ENCODE results near the gene LY6G6F. TPM values are rescaled to one million over a fixed set of nuclear protein-coding genes. Genes with fewer than 3 reads are reported as not detected.

The LY6G6F gene
- total RNA-seq, 4 donors from 2014 or later = not detected

- intact Hi-C loops (cut with DNase I; ENCODE audit: low total_unique reads) = no loop called here
- Histone ChIP-seq H3K4me1 (no peaks in the 10 kb centered on the region), H3K36me3 (peaks cover 0 to 75% of the 10 kb centered on the region in 2 donors), H3K4me3 (no peak overlapping the region), H3K27ac (no peak overlapping the region), H3K27me3 (no peaks in the 10 kb centered on the region), H3K9me3 (no peaks in the 10 kb centered on the region)
- in situ Hi-C loops (cut with MboI; ENCODE audit: low sequenced_read_pairs in 4 of 4) = loop anchor here in 2 of 4 donors (5.0 to 25.0 kb wide), 3 partner anchors 85 to 275 kb away; partner anchors contain the start of genes DXO (in 1 of the 2), NELFE (in 1 of the 2) and SKIC2 (in 1 of the 2)
- ATAC-seq = no peak
- TF ChIP-seq POLR2A (IDR thresholded peaks at IDR 0.05) (no peak), CTCF (IDR thresholded peaks at IDR 0.05 in 4 of 5, conservative IDR thresholded peaks at IDR 0.05 in 1 of 5) (no peak)
- no peak for DNase-seq
Measured at GRCh38 chr6:31687321-31687720, 19.3 kb upstream of the LY6G6F start.

- ATAC-seq (no peak), DNase-seq (no peak)
- H3K4me3 ChIP-seq = no peak overlapping the region
- H3K27me3 ChIP-seq = no peaks in the 10 kb centered on the region
- H3K4me1 ChIP-seq = no peaks in the 10 kb centered on the region
- H3K27ac ChIP-seq = no peak overlapping the region
- in situ Hi-C loops (cut with MboI; ENCODE audit: low sequenced_read_pairs in 4 of 4) (loop anchor here in 2 of 4 donors (5.0 to 25.0 kb wide), 3 partner anchors 84 to 274 kb away; partner anchors contain the start of genes DXO (in 1 of the 2), NELFE (in 1 of the 2) and SKIC2 (in 1 of the 2)), intact Hi-C loops (cut with DNase I; ENCODE audit: low total_unique reads) (no loop called here)
- TF ChIP-seq CTCF (IDR thresholded peaks at IDR 0.05 in 4 of 5, conservative IDR thresholded peaks at IDR 0.05 in 1 of 5) (no peak), POLR2A (IDR thresholded peaks at IDR 0.05) (no peak)
- H3K9me3 ChIP-seq = no peaks in the 10 kb centered on the region
- peaks cover 0 to 83% of the 10 kb centered on the region in 2 donors for H3K36me3 ChIP-seq
Measured at GRCh38 chr6:31687860-31688693, 18.6 kb upstream of the LY6G6F start.

GRCh38 chr6:31689249-31690110 is 17.2 kb upstream of the LY6G6F start:
- no peaks in the 10 kb centered on the region for H3K4me1 ChIP-seq
- no peak for ATAC-seq
- H3K27me3 ChIP-seq = no peaks in the 10 kb centered on the region
- H3K9me3 ChIP-seq = no peaks in the 10 kb centered on the region
- TF ChIP-seq CTCF (IDR thresholded peaks at IDR 0.05 in 4 of 5, conservative IDR thresholded peaks at IDR 0.05 in 1 of 5) (no peak), POLR2A (IDR thresholded peaks at IDR 0.05) (no peak)
- intact Hi-C loops (cut with DNase I; ENCODE audit: low total_unique reads) (no loop called here), in situ Hi-C loops (cut with MboI; ENCODE audit: low sequenced_read_pairs in 4 of 4) (loop anchor here in 2 of 4 donors (5.0 to 25.0 kb wide), 3 partner anchors 83 to 273 kb away; partner anchors contain the start of genes DXO (in 1 of the 2), NELFE (in 1 of the 2) and SKIC2 (in 1 of the 2))
- H3K4me3 ChIP-seq = no peak overlapping the region
- DNase-seq = no peak
- H3K27ac ChIP-seq = no peak overlapping the region
- H3K36me3 ChIP-seq = peaks cover 0 to 94% of the 10 kb centered on the region in 2 donors

GRCh38 chr6:31690231-31691077 is 16.2 kb upstream of the LY6G6F start:
- Histone ChIP-seq H3K27ac (no peak overlapping the region), H3K4me1 (no peaks in the 10 kb centered on the region), H3K27me3 (no peaks in the 10 kb centered on the region), H3K4me3 (no peak overlapping the region), H3K9me3 (no peaks in the 10 kb centered on the region), H3K36me3 (peaks cover 0 to 98% of the 10 kb centered on the region in 2 donors)
- intact Hi-C loops (cut with DNase I; ENCODE audit: low total_unique reads) (no loop called here), in situ Hi-C loops (cut with MboI; ENCODE audit: low sequenced_read_pairs in 4 of 4) (loop anchor here in 1 of 4 donors (25.0 kb wide), 1 partner anchor 272 kb away; the partner anchor contains the start of genes DXO, NELFE and SKIC2)
- TF ChIP-seq CTCF (IDR thresholded peaks at IDR 0.05 in 4 of 5, conservative IDR thresholded peaks at IDR 0.05 in 1 of 5) (no peak), POLR2A (IDR thresholded peaks at IDR 0.05) (no peak)
- DNase-seq (no peak), ATAC-seq (no peak)

All from gastrocnemius medialis (tissue), 4 donors.